ENCODE results near the gene CCNH. TPM values are rescaled to one million over a fixed set of nuclear protein-coding genes. Genes with fewer than 3 reads are reported as not detected.

The CCNH gene
- total RNA-seq, 1 donor from 2014 or later = 80.9 TPM

Other genes starting within 250 kb of the CCNH start
- 20.7 and 21.3 TPM in 2 replicates for gene RASA1, start 145.0 kb downstream of the CCNH start, total RNA-seq

All from activated T-helper 1 cell treated with anti-CD3 and anti-CD28 coated beads, Interleukin-12 subunit alpha, Interleukin-12 subunit beta, Interleukin-2, Interleukin-4 antibody, amounts not matched to agents 30 ng/mL and 10 ng/mL and 1 ng/mL, durations not matched to agents 14 hours and 24 hours and 36 hours (primary cell).